K562 (cell line): ENCODE data around the gene TARS2. TPM values are rescaled to one million over a fixed set of nuclear protein-coding genes. Genes with fewer than 3 reads are reported as not detected.

Source experiments
- ARHGAP35 ChIP-seq: fragments of 450-650 bp; IDR thresholded peaks from 2 replicates; pipeline ENCODE4 v1.6.1; 2018; ENCODE audit not compliant: partially characterized antibody
- ASH1L ChIP-seq: fragments of 450-650 bp; IDR thresholded peaks from 2 replicates; pipeline ENCODE4 v1.6.1; 2018; ENCODE audit warnings: borderline replicate concordance, mild to moderate bottlenecking, low read depth; ENCODE audit not compliant: partially characterized antibody
- CBX1 ChIP-seq: sonication (generic); IDR thresholded peaks from 2 replicates; pipeline ENCODE4 v1.6.1; 2016; ENCODE audit warnings: antibody characterized with exemption, low read depth, mild to moderate bottlenecking
- FOXA3 ChIP-seq, 2 experiments: fragments of 450-650 bp in 1 of 2; sonication (generic) in 1 of 2; formaldehyde crosslinking; IDR thresholded peaks in 1 of 2; conservative IDR thresholded peaks in 1 of 2; 2 replicates each; pipeline versions ENCODE4 v1.4.0 to v1.8.0; 2020 to 2022; ENCODE audit warnings: mild to moderate bottlenecking in 2 of 2, missing genetic modification reagents in 1 of 2
- FOXK2 ChIP-seq, 2 experiments: fragments of 450-650 bp; IDR thresholded peaks in 1 of 2; conservative IDR thresholded peaks in 1 of 2; 2 replicates each; pipeline ENCODE4 v1.6.1; 2016; ENCODE audit warnings: low read depth in 2 of 2, mild to moderate bottlenecking in 1 of 2
- FOXM1 ChIP-seq, 2 experiments: fragments of 450-650 bp in 1 of 2; sonication (generic) in 1 of 2; formaldehyde crosslinking in 1 of 2; IDR thresholded peaks; 2 replicates each; pipeline versions ENCODE4 v1.6.1 to v1.9.0; 2017 to 2022; ENCODE audit warnings: low read depth in 2 of 2, mild to moderate bottlenecking in 2 of 2, missing genetic modification reagents in 1 of 2, moderate library complexity in 1 of 2
- HBP1 ChIP-seq: fragments of 450-650 bp; formaldehyde crosslinking; IDR thresholded peaks from 2 replicates; pipeline ENCODE4 v1.4.0; 2022; ENCODE audit warnings: missing genetic modification characterization
- HDAC2 ChIP-seq: fragments of 450-650 bp; IDR thresholded peaks from 2 replicates; pipeline ENCODE4 v1.6.1; 2016; ENCODE audit warnings: mild to moderate bottlenecking
- HDAC8 ChIP-seq: fragments of 450-650 bp; IDR thresholded peaks from 2 replicates; pipeline ENCODE4 v1.6.1; 2016; ENCODE audit warnings: mild to moderate bottlenecking, missing genetic modification characterization, moderate library complexity, missing compliant biosample characterization
- KDM4B ChIP-seq, 2 experiments: fragments of 450-650 bp in 1 of 2; sonication (generic) in 1 of 2; IDR thresholded peaks; 2 replicates each; pipeline ENCODE4 v1.6.1; 2016 to 2017; ENCODE audit warnings: borderline replicate concordance in 2 of 2, antibody characterized with exemption in 1 of 2, low read depth in 1 of 2, mild to moderate bottlenecking in 1 of 2
- MAX ChIP-seq: sonication (generic); formaldehyde crosslinking; IDR thresholded peaks from 2 replicates; pipeline ENCODE4 v1.9.0; 2022; ENCODE audit warnings: mild to moderate bottlenecking, missing genetic modification reagents
- MEF2D ChIP-seq: conservative IDR thresholded peaks from 2 replicates; pipeline ENCODE4 v1.6.1; 2016; ENCODE audit warnings: low read depth, missing genetic modification characterization, missing compliant biosample characterization
- MXD1 ChIP-seq: fragments of 250-450 bp; sonication (Bioruptor Pico); IDR thresholded peaks from 2 replicates; pipeline ENCODE4 v1.8.0; 2021; ENCODE audit warnings: borderline replicate concordance, mild to moderate bottlenecking, moderate library complexity; ENCODE audit not compliant: poor library complexity, severe bottlenecking
- NEUROD1 ChIP-seq: fragments of 150-350 bp; IDR thresholded peaks from 2 replicates; pipeline ENCODE4 v1.6.1; 2014; ENCODE audit warnings: borderline replicate concordance, low read length, low read depth; ENCODE audit not compliant: partially characterized antibody
- NR2F6 ChIP-seq: fragments of 450-650 bp; formaldehyde crosslinking; IDR thresholded peaks from 2 replicates; pipeline ENCODE4 v1.4.0; 2020; ENCODE audit warnings: mild to moderate bottlenecking
- RB1 ChIP-seq: fragments of 450-650 bp; IDR thresholded peaks from 2 replicates; pipeline ENCODE4 v1.6.1; 2017; ENCODE audit warnings: low read depth, mild to moderate bottlenecking
- RCOR1 ChIP-seq, 2 experiments: IDR thresholded peaks; 2 replicates each; pipeline ENCODE4 v1.6.1; 2012; ENCODE audit warnings: low read depth in 2 of 2, low read length in 2 of 2, borderline replicate concordance in 1 of 2, improper control_type of control experiment in 1 of 2
- SMARCC2 ChIP-seq: fragments of 450-650 bp; IDR thresholded peaks from 2 replicates; pipeline ENCODE4 v1.6.1; 2017; ENCODE audit warnings: antibody characterized with exemption, moderate library complexity, mild to moderate bottlenecking, low read depth
- TAF15 ChIP-seq: fragments of 200-400 bp; formaldehyde crosslinking; IDR thresholded peaks from 2 replicates; pipeline ENCODE4 v1.6.1; 2017; ENCODE audit warnings: mild to moderate bottlenecking, low read depth, low read length, moderate library complexity
- TCF3 ChIP-seq: sonication (generic); formaldehyde crosslinking; IDR thresholded peaks from 2 replicates; pipeline ENCODE4 v1.4.0; 2020; ENCODE audit warnings: mild to moderate bottlenecking, missing genetic modification reagents
- TCF7L2 ChIP-seq: fragments of 150-350 bp; IDR thresholded peaks from 2 replicates; pipeline ENCODE4 v1.6.1; 2016; ENCODE audit warnings: low read depth, mild to moderate bottlenecking, low read length, moderate library complexity
- TEAD1 ChIP-seq, 2 experiments: fragments of 450-650 bp in 1 of 2; sonication (generic) in 1 of 2; formaldehyde crosslinking; IDR thresholded peaks; 2 replicates each; pipeline versions ENCODE4 v1.4.0 to v1.8.0; 2020 to 2022; ENCODE audit warnings: mild to moderate bottlenecking in 2 of 2, missing genetic modification reagents in 1 of 2
- ZFP30 ChIP-seq: fragments of 250-450 bp; sonication (Bioruptor Pico); IDR thresholded peaks from 2 replicates; pipeline ENCODE4 v1.8.0; 2022; ENCODE audit warnings: moderate library complexity, mild to moderate bottlenecking, inconsistent platforms, borderline replicate concordance
- polyA plus RNA-seq, 8 experiments: library from polyadenylated mRNA; depleted of rRNA in 4 of 8; stranded (reverse) in 5 of 8; unstranded in 3 of 8; fragments of >200 nt; fragmentation: Nextera tagmentation in 2 of 8; fragmentation: Illumina TruSeq in 1 of 8; extraction: Ambion mirVana in 2 of 8; extraction: Trizol in 1 of 8; gene quantifications; 2 replicates each; pipeline versions ENCODE4 v1.2.1 to v1.2.3, GENCODE V29; 2011 to 2014; ENCODE audit warnings: inconsistent platforms in 1 of 8, missing spikeins in 1 of 8
- total RNA-seq, 7 experiments: library from RNA; depleted of rRNA in 6 of 7; stranded (reverse); fragments of >200 nt in 6 of 7; fragmentation: Illumina TruSeq in 2 of 7; extraction: Trizol in 2 of 7; gene quantifications; 2 replicates each; pipeline versions ENCODE4 v1.2.1 to v1.2.3, GENCODE V29; 2011 to 2021; ENCODE audit warnings: low replicate concordance in 1 of 7

The TARS2 gene
- total and polyA plus RNA-seq, 9 of the 15 experiments (the other 6 are each of a cell fraction or from before 2014, with no cell fraction given) = 17.0 to 64.2 (median 39.4) TPM

GRCh38 chr1:150486966-150487762, at the start of gene TARS2 (continued):
- TF ChIP-seq HBP1 (CRISPR knock-in tag) (0 out of 2 replicates have a peak, but pooled peaks have one; percentile 38), ZFP30 (no peak), FOXK2 (conservative IDR thresholded peaks at IDR 0.05 in 1 of 2, IDR thresholded peaks at IDR 0.05 in 1 of 2; ENCODE audit: low read depth in 2 of 2) (peak; percentile 89 to 95), TEAD1 (CRISPR knock-in tag; IDR thresholded peaks at IDR 0.05) (peak; percentile 36 to 66; a peak in 3 of 4 replicates), RCOR1 (IDR thresholded peaks at IDR 0.05; ENCODE audit: borderline replicate concordance in 1 of 2, low read depth in 2 of 2, low read length in 2 of 2) (peak; percentile 33 to 88; a peak in 3 of 4 replicates), RB1 (peak; percentile 89), MXD1 (CRISPR knock-in tag) (no peak), SMARCC2 (no peak), TAF15 (no peak), TCF3 (0 out of 2 replicates have a peak, but pooled peaks have one; percentile 21), NEUROD1 (peak; percentile 96), ARHGAP35 (no peak), HDAC8 (no peak), ASH1L (peak; percentile 96), HDAC2 (peak; percentile 91), KDM4B (IDR thresholded peaks at IDR 0.05; ENCODE audit: borderline replicate concordance in 2 of 2, low read depth in 1 of 2) (peak in 1 of 2 experiments; percentile 87; a peak in 1 of 4 replicates), FOXM1 (IDR thresholded peaks at IDR 0.05; ENCODE audit: low read depth) (peak; percentile 71; the same call in 1 of the 2 replicates), FOXM1 (CRISPR knock-in tag; IDR thresholded peaks at IDR 0.05; ENCODE audit: low read depth) (no peak), CBX1 (0 out of 2 replicates have a peak, but pooled peaks have one; percentile 22), MAX (CRISPR knock-in tag) (peak; percentile 63), NR2F6 (no peak), MEF2D (peak; percentile 94), TCF7L2 (no peak), FOXA3 (CRISPR knock-in tag; conservative IDR thresholded peaks at IDR 0.05 in 1 of 2, IDR thresholded peaks at IDR 0.05 in 1 of 2) (0 out of 4 replicates have a peak, but pooled peaks of 1 of the 2 experiments have one; percentile 13)
